Retinal pigment epithelial cell (primary cell): ENCODE results near the gene RPL36A.
A peak's percentile ranks its signal among the peaks of the same experiment; 100 is the strongest.

Source experiments
- DNase-seq: peaks from one replicate; pipeline ENCODE4 v3.0.0-alpha.2; 2010; ENCODE audit warnings: low read depth
- H3K4me3 ChIP-seq: 2 replicates; pipeline ENCODE4 v1.5.1; 2011; ENCODE audit warnings: mild to moderate bottlenecking, low read length, control low read depth, moderate library complexity
- CTCF ChIP-seq: conservative IDR thresholded peaks from 2 replicates; pipeline ENCODE4 v1.5.1; 2011; ENCODE audit warnings: low read depth, low read length, control low read depth, inconsistent platforms

The RPL36A gene

GRCh38 chrX:101415180-101416145 is 24.7 kb downstream of the RPL36A start:
- DNase-seq: no peak

GRCh38 chrX:101416691-101417090 is 25.9 kb downstream of the RPL36A start:
- no peak for DNase-seq
- no peak for TF ChIP-seq CTCF
- H3K4me3 ChIP-seq: no peak overlapping the region

More at GRCh38 chrX:101415180-101416145, 24.7 kb downstream of the RPL36A start:
- peak; percentile 75 for TF ChIP-seq CTCF
- no peak overlapping the region for H3K4me3 ChIP-seq

GRCh38 chrX:101417190-101417589 is 26.4 kb downstream of the RPL36A start:
- no peak for DNase-seq
- no peak overlapping the region for H3K4me3 ChIP-seq
- TF ChIP-seq CTCF: no peak

GRCh38 chrX:101417981-101418841 is 27.4 kb downstream of the RPL36A start:
- TF ChIP-seq CTCF: no peak
- peak overlapping the region; percentile 59 for H3K4me3 ChIP-seq
- no peak for DNase-seq

GRCh38 chrX:101419489-101419888 is 28.7 kb downstream of the RPL36A start:
- H3K4me3 ChIP-seq: no peak overlapping the region
- DNase-seq: no peak
- TF ChIP-seq CTCF: no peak

- no peak for TF ChIP-seq CTCF
Measured at GRCh38 chrX:101427954-101428353, 37.1 kb downstream of the RPL36A start.

More at GRCh38 chrX:101427954-101428353, 37.1 kb downstream of the RPL36A start:
- DNase-seq: no peak
- H3K4me3 ChIP-seq: no peak overlapping the region
